NCI-H187 (cell line): ENCODE results near the gene RAB14.
"Not testable (repeated sequence)": the region's sequence is repeated elsewhere in the genome, so short reads cannot be mapped to it uniquely, and the experiment has no call there.

Experiments used
- DNase-seq, 2 experiments: peaks; one replicate each; lab custom pipeline; 2025; lab: John Stamatoyannopoulos, UW

Gene RAB14

GRCh38 chr9:121156263-121156731, 45.4 kb downstream of the RAB14 start:
- DNase-seq = no peak

- DNase-seq = no peak
Observed at GRCh38 chr9:121154782-121155181, 46.9 kb downstream of the RAB14 start.

GRCh38 chr9:121153642-121154041, 48.0 kb downstream of the RAB14 start:
- no peak for DNase-seq

GRCh38 chr9:121150188-121150587, 51.5 kb downstream of the RAB14 start:
- no peak for DNase-seq

GRCh38 chr9:121144482-121144881, 57.2 kb downstream of the RAB14 start:
- no peak for DNase-seq

- no peak for DNase-seq
Observed at GRCh38 chr9:121143771-121144170, 57.9 kb downstream of the RAB14 start.

GRCh38 chr9:121141706-121142105, 60.0 kb downstream of the RAB14 start:
- DNase-seq = no peak

GRCh38 chr9:121141306-121141705, 60.4 kb downstream of the RAB14 start:
- no peak for DNase-seq

GRCh38 chr9:121140162-121140561, 61.5 kb downstream of the RAB14 start:
- DNase-seq = no peak

GRCh38 chr9:121138973-121139372, 62.7 kb downstream of the RAB14 start:
- no peak for DNase-seq

- DNase-seq = no peak
Observed at GRCh38 chr9:121138561-121138960, 63.1 kb downstream of the RAB14 start.

- no peak for DNase-seq
Observed at GRCh38 chr9:121135642-121136041, 66.0 kb downstream of the RAB14 start.

- no peak for DNase-seq
Observed at GRCh38 chr9:121133104-121133816, 68.4 kb downstream of the RAB14 start.

GRCh38 chr9:121129384-121129783, 72.3 kb downstream of the RAB14 start:
- DNase-seq = not testable (repeated sequence)
